Suppressor macrophage treated with lipopolysaccharide for 1 hour (primary cell): ENCODE results near the gene AOAH.
A peak's percentile ranks its signal among the peaks of the same experiment; 100 is the strongest.

Experiments used
- DNase-seq, 3 donors: peaks; one replicate each; pipeline ENCODE4 v3.0.0-alpha.2; 2020 to 2022

The AOAH gene

DNA sequence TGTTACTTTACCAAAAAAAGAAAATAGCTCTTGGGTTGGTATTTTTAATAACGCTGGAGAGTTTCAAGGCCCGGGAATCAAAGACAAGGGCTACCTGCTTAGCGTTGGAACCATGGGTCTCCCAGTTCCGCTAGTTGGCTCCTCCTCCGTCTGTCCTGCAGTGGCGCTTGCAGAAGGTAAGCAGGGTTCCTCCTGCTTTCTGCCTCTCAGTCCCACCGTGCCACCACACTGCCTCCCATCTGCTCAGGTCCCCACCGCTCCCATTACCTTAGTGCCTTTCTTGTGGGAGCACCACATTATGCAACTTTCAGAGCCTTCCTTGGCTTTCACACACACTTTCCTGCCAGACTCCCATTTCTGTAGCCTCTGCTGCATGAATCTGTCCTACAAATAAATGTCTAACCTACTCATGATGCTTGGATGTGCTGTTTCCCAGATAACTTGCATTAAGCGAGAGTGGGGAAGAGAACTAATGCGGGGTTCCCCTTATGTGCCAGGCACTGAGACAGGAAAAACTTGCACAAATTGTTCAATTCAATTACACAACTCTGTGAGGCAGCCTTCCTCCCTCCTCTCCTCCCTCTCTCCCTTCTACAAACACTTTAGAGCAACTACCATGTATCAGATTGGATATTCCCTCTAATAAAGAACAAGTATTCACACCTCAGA lies 124.5 kb downstream of the AOAH start:
- peak; percentile 57 to 64 (median 57) for DNase-seq

DNA sequence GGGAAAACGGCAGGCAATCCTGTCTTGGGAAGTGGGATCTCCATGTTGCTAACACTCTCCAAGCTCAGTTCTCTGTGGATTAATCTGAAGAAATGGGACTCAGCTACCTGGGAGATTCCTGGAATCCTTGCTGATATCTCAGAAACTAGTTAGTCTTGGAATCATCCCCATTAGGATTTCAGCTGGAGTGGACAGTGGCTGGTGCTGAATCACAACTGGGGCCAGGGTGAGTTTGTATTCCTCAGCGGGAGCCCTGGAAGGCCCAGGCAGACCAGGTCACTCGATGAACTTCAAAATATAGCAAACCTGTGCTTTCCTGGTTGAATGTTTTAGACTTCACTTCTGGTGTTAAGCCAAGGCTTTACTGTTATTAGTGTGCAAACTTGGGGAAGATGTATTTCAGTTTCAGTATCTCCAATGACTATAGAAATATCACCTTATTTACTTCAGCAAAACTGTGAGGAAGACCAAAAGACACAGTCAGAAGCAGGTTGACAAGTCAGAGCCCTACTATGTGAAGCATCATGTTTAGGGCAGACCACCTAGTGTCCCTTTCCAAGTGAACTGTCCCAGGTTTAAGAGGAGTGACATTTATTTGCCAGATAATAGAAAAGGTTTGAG lies 126.1 kb downstream of the AOAH start:
- no peak for DNase-seq

DNA sequence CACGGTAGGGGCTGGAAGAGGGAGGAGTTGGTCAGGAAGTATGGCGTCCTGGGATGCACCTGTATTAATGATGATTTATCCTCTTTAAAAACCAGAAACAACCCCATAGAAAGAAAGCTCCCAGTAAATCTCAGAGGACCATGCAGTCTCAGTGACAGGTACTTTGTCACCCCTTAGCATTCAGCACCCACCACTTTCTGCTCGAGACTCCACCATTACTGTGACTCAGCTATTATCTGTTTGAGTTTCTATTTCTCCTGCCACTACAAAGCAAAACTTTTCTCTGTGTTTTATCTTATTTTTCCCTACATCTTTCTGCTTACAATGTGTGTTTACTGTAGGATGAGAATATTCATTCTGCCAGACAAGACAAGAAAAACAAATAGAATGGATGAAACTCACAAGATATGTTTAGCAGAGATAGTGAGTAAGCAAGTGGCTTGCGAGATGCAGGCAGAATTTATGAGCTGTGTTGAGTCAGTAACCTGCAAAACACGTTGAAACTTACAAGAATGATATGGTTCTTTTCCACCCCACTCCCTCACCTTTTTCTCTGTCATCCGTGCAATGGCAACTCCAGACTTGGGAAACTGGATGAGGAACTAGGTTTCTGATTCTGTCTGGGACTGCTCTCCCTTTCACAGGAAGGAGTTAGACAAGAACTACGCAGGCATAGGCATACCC lies 127.1 kb downstream of the AOAH start:
- no peak for DNase-seq

DNA sequence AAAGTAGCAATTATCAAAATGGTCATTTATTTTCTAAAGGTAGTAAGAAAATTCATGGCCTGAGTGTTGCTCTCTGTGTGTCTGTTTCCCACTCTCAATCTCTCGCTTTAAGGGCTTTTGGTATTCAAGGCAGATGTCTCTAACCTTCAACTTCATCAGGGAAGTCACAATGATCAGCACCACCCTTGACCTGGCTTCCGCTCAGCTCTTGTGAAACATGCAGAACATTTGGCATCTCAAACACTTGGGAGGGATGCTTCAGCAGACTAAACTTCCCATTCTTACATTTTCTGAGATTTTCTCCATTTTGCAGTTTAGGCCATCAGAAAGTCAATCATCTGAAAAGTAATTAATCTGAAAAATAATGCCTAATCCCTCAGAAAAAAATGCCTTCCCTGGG lies 129.8 kb downstream of the AOAH start:
- no peak for DNase-seq

- peak; percentile 39 to 59 (median 58) for DNase-seq
Measured at GRCh38 chr7:36591636-36592035, 132.7 kb downstream of the AOAH start.

GRCh38 chr7:36589391-36589790 lies 134.9 kb downstream of the AOAH start:
- no peak for DNase-seq

DNA sequence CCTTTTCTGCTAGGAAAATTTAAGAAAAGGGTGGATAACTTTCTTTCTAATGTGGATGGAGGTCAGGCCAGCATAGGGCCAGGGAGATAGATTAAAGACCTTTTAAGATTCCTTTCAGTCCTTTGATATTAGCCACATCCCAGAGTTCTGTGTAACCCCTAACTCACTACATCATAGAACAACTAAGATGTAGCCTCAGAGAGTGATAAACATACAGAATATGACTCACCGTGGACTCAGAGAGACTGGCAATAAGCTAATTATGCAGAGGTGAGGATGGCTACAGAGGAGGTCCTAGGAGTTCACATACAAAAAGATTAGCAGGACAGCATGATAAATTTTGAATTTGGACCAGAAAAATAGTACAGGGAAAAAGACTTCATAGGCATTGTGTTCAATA lies 141.0 kb downstream of the AOAH start:
- no peak for DNase-seq

DNA sequence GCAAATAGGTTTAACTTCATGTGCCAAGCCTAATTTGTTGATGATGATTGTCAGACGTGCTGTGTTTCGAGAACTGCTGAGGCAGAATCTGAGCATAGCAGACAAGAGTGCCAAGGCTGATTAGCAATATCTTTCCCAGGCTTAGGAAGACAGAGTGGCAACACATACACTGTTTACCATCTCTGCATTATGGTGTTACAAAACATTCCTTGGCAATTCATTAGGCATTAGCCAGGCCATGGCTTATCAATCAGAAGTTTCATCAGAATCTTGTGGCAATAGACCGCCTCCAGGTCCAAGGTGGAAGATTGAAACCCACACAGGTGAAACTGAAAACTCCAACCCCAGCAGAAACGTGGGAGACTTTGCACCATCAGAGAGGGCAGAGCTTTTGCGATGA lies 148.5 kb downstream of the AOAH start:
- no peak for DNase-seq

- no peak for DNase-seq
Measured at GRCh38 chr7:36573066-36573465, 151.2 kb downstream of the AOAH start.

GRCh38 chr7:36571190-36571560 lies 153.1 kb downstream of the AOAH start:
- DNase-seq: no peak

DNA sequence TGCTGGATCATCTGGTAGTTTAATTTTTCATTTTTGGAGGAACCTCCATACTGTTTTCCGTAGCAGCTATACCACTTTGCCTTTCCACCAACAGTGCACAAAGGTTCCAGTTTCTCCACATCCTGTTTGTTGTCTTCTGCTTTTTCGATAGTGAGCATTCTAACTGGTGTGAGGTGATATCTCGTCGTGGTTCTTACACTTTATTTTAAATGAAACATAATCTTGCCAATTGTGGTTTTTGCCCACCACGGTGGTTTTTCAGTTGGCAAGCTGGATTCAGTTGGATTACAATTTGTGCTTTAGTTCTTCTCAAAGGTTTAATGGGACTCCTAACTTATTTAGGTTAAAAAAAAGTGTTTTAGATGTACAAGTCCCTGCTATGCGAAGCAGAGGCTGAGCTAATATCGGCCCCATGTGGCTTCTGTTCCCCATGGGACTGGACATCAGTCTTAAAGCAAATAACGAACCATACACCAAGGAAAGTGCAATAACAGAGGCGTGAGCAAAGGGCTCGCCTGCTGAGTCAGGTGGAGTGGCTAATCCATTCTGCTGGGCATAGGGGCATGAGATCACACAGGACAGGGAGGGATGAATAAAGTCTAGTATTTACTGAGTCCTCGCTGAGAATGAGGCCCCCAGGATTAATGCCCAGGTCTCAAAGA lies 153.6 kb downstream of the AOAH start:
- peak; percentile 13 to 36 (median 20) for DNase-seq

GRCh38 chr7:36568452-36568849 lies 155.8 kb downstream of the AOAH start:
- peak; percentile 32 to 46 (median 37) for DNase-seq

DNA sequence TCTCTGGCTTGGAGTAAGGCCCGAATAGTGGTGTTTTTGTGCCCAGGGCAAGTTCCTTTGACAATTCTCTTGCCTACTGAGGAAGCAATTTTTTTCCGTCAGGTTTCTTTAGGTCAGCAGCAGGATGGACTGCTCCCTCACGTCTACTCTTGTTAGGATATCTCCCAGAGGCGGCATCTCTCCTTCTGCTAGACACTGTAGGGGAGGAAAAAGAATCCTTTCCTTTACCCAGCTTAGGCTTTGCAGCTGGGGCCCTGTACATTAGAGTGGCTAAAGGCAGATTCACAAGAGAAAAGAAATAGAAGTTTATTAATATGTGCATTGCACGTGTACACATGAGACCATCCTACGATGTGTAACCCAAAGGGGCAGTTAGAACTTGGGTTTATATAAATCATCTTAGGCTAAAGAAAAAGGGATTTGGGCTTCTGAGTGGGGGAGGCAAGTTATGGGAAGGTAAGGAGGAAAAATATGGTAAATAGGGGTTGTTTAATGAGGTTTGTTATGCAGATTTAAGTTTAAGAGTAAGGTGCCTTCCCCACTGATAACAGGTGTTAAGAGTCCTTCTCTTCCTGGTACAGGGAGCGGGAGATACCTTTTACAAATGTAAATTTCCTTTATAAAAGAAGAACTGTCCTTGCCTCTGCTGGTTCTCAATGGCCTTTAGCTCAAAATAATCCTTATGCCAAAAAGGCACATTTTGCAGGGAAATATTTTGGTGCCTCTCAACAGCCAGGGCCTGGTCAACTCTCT lies 156.4 kb downstream of the AOAH start:
- DNase-seq: no peak

DNA sequence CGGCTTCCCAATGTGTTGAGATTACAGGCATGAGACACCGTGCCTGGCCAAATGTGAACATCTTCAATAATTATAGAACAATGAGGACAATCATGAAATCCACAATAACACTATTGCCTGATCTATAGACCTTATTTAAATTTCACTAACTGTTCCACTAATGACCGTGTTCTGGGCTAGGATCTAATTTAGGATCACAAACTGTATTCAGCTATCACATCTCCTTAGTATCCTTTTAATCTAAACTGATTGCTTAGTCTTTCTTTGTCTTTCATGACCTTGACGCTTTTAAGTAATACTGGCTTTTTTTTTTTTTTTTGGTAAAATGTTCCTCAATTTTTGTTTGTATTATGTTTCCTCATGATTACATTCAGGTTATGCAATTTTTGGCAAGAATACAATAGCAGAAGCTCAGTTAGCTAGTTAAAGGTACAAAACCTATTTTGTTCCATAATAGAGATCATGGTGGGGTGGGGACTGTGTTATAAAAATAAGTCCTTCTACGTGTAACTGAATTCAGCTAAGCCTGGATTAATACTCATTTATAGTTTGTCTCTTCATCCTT lies 158.4 kb downstream of the AOAH start:
- DNase-seq: peak; percentile 30 to 83 (median 79)

DNA sequence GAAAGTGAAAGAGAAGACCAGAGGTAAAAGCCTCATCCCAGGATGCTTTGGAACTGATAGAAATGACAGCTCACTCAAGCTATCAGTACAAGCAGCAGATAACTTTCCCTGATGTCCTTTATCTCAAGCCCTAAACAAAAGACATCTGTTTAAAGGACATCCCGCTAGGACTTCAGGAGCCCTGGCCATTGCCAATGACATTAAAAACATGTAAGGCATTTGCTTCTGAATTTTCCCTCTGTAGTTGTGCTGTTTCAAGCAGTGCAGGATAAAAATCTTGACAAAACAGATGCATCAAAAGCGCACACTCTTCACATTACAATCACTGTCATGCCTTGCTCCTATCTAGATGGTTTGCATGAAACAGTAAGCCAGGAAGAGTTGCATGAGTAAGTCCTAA lies 159.8 kb downstream of the AOAH start:
- DNase-seq: no peak

- DNase-seq: peak; percentile 42 to 51 (median 46)
Measured at GRCh38 chr7:36563706-36564327, 160.5 kb downstream of the AOAH start.

DNA sequence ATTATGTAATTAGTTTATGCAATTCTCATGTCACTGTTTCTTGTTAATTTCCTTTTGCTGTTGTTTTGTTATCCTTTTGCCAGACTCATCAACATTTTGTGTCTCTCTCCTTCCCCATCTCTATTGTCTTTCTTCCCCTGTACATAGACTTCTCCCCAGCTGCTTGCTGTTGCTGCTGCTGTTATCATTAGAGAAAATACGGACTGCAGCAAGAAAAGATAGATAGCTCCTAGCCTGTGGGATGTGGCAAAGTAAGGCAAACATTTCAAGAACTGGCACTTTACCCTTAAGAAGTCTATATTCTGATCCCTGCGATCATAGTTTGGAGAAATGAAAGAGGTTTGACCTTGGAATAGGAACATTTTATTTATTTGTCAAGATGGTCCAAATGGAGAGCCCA lies 162.2 kb downstream of the AOAH start:
- DNase-seq: no peak

- DNase-seq: no peak
Measured at GRCh38 chr7:36549029-36549428, 175.3 kb downstream of the AOAH start.

DNA sequence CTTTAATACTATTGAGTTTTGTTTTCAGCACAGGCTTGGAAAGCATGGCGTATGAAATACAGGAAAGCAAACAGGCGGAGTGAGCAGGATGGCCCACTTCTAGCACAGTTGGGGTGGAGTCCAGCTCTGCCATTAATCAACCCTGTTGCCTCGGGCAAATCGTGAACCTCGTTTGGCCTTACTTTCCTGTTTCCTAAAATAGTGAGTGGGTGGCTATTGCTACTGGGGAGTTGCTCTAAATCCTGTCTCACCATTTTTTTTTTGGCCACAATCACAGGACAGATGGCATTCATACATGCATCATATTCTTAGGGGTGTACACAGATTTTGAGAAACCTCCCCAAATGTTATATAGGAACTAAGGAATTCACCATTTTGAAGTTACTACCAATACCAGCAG lies 176.9 kb downstream of the AOAH start:
- no peak for DNase-seq

GRCh38 chr7:36546331-36546730 lies 178.0 kb downstream of the AOAH start:
- DNase-seq: no peak

DNA sequence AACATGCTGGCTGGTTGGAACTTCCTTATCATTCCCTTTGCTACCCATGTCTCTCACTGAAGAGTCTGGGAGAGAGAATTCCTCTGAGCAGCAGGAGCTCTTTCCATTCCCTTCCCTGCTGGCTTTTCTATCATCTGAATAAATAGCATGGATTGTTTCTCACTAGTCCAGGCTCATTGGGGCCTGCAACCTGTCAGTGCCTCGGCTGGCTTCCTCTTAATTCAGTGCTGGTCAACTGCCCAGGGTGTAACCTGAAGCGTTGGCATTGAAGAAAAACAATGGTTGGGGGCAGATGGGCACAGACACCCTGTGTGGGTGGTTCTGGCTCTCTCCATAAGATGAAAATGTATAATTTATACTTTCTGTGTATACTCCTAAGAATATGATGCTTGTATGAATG lies 179.0 kb downstream of the AOAH start:
- no peak for DNase-seq

- DNase-seq: no peak
Measured at GRCh38 chr7:36538126-36538525, 186.2 kb downstream of the AOAH start.
